AML-193 (cell line): Measurements from ENCODE around the gene ACBD5.
"Not testable (repeated sequence)": the region's sequence is repeated elsewhere in the genome, so short reads cannot be mapped to it uniquely, and the experiment has no call there.

ENCODE experiments used
- DNase-seq, 2 experiments: peaks; one replicate each; lab custom pipeline; 2025; lab: John Stamatoyannopoulos, UW

ACBD5 gene, protein sequence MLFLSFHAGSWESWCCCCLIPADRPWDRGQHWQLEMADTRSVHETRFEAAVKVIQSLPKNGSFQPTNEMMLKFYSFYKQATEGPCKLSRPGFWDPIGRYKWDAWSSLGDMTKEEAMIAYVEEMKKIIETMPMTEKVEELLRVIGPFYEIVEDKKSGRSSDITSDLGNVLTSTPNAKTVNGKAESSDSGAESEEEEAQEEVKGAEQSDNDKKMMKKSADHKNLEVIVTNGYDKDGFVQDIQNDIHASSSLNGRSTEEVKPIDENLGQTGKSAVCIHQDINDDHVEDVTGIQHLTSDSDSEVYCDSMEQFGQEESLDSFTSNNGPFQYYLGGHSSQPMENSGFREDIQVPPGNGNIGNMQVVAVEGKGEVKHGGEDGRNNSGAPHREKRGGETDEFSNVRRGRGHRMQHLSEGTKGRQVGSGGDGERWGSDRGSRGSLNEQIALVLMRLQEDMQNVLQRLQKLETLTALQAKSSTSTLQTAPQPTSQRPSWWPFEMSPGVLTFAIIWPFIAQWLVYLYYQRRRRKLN

DNA sequence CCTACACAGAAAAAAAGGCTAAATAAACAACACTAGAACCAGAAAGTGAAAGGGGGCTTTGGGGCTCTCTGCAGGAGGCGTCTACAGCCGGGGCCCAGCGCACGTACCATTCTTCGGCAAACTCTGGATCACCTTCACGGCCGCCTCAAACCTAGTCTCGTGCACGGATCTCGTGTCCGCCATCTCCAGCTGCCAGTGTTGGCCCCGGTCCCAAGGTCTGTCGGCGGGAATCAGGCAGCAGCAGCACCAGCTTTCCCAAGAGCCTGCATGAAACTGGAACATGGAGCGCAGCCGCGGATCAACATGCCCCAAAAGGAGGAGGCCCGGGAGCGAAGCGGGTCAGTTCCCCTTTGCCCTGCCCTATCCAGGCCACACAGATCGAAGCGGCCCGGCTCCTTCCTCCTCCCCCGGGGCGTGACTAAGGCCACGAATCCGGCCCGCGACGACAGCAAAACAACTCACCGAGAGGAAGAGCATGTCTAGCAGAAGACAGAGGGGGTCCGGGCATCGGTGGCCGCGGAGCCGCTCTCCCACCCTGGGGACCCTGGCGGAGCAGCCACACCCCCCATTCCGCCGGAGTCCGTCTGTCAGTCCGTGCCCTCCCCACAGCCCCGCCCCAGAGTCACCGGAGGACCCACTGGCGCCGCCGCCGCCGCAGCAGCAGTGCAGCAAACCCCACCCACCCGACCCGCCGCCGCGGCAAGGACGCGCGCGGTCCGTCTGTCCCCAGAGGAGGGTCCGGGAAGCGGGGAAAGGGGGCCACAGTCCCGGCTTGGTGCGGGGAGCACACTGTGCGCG, at the start of gene ACBD5:
Gene ACBD5, minus strand, starts transcription at position 586 of the 798 bp plus-strand sequence. Its CDS starts 109 bp downstream, at position 477.
- peak; percentile 81 to 83 for DNase-seq

- DNase-seq: peak; percentile 12 to 21
These were observed 44.5 kb upstream of the ACBD5 start for GRCh38 chr10:27285093-27285492.

DNA sequence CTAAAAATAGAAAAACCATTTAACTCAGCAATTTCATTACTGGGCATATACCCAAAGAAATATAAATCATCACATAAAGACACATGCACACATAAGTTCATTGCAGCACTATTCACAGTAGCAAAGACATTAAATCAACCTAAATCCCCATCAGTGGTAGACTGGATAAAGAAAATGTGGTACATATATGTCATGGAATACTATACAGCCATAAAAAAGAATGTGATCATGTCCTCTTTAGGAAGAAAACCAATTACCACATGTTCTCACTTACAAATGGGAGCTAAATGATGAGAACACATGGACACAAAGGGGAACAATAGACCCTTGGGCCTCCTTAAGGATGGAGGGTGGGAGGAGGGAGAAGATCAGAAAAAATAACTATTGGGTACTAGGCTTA, 36.0 kb upstream of the ACBD5 start:
- DNase-seq: no peak

- DNase-seq: not testable (repeated sequence)
These were observed 25.4 kb upstream of the ACBD5 start for GRCh38 chr10:27266025-27266424.

DNA sequence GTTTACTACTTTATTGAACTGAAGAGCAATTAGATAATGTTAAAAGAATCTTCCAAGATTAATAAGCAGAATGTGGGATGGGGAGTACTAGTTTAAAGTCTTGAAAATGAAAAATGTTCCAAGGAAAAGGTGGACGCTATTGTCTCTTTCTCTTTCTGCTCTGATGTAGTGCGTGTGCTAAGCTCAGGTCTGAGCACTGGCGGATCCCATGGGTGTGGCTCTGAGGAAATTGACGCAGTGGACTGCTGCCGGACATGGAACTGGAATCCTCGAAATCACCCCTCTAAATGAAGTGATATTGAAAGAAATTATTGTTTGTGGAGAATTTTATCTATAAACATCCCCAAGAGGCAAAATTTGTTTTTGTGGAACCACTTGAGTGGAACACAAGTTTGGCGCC, 22.2 kb upstream of the ACBD5 start:
- not testable (repeated sequence) for DNase-seq

GRCh38 chr10:27258838-27259812, 18.5 kb upstream of the ACBD5 start:
- no peak for DNase-seq

DNA sequence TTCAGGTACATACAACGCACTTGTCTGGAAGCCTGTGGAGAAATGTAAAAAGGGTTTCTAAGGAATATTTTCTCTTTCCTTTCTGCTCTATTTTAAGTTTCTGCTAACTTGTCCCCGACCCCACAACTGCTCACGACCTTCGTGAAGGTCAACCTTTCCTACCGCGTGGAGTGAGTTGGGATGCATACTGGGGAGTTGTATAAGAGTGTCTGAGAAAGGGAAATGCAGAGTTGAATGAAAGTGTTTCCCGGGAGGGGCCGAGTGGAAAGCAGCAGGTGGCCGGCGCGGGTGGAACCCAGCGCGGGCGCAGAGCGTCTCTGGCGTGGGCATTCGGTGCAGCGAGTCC, 17.9 kb upstream of the ACBD5 start:
- no peak for DNase-seq

DNA sequence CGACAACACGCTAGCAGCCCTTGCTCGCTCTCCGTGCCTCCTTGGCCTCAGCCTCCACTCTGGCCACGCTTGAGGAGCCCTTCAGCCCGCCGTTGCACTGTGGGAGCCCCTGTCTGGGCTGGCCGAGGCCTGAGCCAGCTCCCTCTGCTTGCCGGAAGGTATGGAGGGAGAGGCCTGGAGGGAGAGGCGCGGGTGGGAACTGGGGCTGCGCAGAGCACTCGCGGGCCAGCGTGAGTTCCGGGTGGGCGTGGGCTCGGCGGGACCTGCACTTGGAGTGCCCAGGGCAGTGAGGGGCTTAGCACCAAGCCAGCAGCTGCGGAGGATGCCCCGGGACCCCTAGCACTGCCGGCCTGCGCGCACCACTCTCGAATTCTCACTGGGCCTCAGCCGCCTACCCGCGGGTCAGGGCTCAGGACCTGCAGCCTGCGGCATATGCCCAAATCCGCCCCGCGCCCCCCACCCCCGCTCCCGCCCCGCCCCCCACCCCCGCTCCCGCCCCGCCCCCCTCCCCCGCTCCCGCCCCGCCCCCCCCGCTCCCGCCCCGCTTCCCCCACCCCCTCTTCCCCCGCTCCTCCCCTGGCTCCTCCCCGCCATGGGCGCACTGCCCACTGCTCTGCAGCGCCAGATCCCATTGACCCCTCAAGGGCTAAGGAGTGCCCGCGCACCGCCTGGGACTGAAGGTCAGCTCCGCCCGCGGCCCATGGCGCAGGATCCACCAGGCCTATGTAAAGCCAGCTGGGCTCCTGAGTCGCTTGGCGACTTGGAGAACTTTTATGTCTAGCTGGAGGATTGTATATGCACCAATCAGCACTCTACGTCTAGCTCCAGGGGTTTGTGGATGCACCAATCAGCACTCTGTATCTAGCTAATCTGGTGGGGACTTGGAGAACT, 15.9 kb upstream of the ACBD5 start:
- no peak for DNase-seq

- no peak for DNase-seq
These were observed 13.0 kb upstream of the ACBD5 start for GRCh38 chr10:27253576-27253975.

DNA sequence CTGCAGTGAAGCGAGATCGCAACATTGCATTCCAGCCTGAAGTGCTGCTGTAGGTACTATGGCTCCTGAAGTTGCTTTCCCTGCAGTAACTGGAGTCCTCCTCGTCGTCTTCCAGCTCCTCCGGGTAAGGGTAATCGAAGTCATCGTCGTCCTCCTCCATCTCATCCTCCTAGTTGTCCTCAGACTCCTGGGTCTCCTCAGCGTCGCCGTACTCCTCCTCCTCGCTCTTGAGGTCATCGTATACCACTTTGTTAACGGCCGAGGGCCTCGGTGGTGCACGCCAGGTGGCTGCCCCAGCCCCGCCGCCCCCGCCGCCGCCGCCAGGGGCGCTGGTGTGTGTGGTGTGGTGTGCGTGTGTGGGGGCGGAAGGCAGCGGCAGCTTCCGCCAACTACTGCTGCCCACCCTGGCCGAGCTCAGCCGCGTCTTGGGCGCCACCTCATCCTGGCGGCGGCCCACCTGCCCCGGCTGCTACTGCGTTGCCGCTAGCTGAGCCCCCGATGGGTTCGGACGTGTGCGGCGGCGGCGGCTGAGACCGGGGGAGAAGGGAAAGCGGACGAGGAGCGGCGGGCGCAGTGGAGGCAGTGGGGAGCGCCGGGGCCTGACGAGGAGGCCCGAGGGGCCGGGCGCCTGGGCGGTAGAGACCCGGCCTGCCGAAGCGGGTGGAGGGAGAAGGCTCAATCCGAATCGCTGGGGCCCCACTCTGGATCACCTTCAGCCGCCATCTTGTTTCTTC, 11.8 kb upstream of the ACBD5 start:
- peak; percentile 15 to 24 for DNase-seq

DNA sequence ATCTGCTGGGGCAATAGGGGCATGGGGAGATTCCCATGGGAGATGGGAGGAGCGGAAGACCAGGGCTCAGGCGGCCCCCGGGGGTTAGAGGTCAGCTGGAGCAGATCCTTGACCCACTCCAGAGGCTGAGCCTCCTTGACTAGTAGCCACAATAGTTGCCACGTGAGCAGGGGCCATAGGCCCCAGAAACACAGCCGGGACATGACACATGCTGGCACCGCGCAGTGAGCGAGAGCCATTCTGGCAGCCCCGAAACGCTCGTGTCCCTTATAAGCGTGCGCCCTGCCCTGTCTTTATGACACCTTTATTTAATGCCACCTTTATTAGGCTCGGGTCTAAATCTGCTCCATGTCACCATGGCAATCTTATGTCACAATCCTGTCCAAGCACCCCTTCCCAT, 11.0 kb upstream of the ACBD5 start:
- DNase-seq: no peak

DNA sequence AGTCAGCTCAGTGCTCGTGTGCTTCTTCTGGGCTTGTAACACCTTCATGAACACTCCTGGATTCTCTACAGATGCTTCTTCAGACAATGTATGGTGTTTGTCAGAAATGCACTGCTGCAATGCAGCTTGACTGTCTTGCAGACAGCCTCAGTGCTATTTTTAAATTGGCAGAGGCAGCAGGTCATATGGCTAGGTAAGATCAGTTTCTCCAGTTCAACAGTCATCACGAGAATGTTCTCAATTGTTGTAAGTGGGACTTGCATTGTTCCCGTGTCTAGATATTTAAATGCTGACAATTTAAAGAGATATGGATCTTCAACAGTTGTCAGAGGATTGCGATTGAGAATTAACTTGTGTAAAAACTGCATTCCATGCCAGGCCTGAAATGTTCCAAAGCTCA, 7.6 kb upstream of the ACBD5 start:
- DNase-seq: no peak

GRCh38 chr10:27247441-27247840, 6.8 kb upstream of the ACBD5 start:
- DNase-seq: no peak

GRCh38 chr10:27247006-27247405, 6.4 kb upstream of the ACBD5 start:
- no peak for DNase-seq

DNA sequence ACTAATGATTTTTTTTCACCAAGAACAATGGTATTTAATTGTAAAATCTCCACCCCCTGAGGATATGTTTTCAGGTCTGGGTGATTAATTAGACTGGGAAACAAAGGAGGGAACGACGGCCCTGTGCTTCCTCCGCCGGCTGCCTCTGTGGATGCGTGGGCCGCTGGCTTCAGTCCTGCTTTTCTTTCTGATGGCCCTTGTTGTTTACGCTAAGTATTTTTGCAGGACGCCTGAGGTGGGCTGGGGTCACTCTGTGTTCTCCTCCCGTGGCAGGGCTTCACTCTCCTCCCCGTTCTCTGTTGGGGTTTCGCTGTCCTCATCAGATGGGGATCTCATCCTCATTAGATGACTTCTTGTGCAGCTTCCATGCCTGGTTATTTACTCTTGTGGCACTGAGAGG, 5.2 kb upstream of the ACBD5 start:
- no peak for DNase-seq

- no peak for DNase-seq
These were observed 4.4 kb upstream of the ACBD5 start for GRCh38 chr10:27244976-27245375.

DNA sequence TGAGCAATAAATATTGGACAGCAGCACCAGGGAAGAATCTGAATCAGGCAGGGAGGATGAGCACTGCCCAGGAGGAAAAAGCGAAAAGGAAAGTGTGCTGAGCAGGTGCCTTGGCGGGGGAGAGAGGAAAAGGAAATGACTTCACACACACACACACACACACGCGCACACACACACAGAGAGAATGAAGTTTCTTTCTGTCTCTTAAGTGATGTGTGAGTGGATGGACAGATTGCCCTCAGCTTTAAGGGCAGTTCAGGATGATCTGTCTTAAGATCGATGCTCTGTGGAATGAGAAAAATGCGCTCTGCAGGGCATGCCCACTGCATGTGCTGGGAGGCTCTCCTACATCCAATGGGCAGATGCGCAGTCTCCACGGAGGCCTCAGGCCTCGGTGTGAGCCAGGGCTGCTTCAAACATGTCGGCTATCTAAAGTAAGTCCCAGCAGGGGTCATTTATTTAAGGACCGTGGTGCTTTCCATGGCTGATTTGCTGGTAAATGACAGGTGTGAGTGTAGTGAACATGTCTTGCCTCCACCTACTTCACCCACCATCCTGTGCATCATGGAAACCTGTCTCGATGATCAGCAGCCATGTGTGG, 2.5 kb upstream of the ACBD5 start:
- DNase-seq: peak; percentile 54 to 60

DNA sequence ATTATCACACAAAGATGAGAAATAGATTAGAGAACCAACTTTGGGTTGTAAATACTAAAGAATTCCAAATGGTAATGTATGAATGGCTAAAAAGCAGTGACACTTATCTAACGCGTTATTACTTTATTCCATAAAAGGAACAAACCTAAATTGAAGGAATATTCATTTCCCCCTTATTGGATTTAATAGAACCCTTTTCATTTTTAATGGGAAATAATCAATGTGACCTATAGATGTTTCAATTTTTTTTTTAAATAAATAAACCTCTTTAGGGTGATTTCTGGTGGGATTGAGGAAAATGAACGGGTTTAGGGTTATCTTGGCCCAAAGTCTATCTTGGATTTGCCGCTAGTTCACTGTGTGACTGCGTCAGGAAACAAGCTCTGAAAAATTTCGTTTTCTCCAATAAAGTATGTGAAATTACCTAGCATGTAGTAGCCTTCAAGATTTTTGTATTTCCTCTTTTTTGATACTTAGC, 1.9 kb upstream of the ACBD5 start:
- DNase-seq: no peak

DNA sequence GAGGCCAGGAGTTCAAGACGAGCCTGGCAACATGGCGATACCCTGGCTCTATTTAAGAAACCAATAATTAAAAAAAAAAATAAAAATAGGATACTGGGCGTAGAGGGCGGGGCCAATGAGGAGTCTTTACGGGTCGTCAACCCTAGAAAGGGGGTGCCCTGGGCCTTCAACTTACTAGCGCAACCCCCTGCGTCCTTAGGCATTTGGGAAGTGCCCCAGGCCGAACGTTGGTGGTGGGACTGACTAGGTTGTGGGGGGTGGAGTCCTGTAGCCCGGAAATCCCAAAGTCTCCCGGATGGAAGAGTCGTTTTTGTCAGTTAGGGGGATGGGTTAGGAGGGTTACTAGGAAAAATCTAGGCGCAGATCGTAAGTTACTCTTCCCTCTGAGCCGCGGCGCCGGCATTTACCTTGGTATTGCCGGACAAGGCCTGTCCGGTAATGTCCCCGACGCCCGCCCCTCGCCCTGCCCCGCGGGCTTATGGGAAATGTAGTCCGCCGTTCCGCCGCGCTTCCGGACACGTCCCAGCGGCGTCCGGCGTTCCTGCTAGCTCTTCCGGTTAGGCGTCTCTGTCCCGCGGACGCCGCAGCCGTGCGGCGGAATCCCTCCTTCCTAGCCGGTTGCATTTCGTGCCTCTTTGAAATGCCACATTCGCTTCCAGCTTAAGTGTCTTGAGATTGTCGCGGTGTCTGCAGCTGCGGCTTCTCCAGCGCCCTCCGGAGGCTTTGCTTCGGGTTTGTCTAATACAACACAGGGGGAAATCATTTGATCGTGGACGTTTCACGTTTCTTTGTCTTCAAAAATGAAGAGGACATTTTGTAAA, 1.3 kb upstream of the ACBD5 start:
- peak; percentile 78 to 87 for DNase-seq
